ENCODE results near the gene BAIAP2L1.
"Not testable (repeated sequence)": the region's sequence is repeated elsewhere in the genome, so short reads cannot be mapped to it uniquely, and the experiment has no call there.

The BAIAP2L1 gene

DNA sequence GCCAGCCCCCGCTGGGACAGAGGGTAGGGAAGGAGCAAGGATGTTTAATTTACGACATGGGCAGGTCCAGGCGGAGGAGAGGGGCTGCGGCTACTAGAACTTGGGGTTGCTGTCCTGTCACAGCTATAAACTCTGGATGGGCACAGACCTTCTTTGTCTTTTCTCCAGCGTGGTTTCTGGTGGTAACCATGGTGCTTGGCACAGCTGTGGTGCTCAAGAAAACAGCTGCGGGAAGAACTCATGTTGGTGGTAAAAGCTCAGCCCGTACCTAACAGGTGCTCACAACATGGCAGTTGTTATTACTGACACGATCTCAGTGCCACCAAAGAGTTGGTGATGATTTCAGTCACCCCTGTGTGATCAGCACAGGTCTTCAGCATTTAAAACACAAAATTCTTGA, 13.8 kb downstream of the BAIAP2L1 start:
- no peak overlapping the region for H3K4me3 ChIP-seq (ENCODE audit: low read depth, low read length)
- no peak for TF ChIP-seq CTCF (conservative IDR thresholded peaks at IDR 0.05; ENCODE audit: low read depth, low read length)
- no peak for DNase-seq (ENCODE audit: low read depth)

DNA sequence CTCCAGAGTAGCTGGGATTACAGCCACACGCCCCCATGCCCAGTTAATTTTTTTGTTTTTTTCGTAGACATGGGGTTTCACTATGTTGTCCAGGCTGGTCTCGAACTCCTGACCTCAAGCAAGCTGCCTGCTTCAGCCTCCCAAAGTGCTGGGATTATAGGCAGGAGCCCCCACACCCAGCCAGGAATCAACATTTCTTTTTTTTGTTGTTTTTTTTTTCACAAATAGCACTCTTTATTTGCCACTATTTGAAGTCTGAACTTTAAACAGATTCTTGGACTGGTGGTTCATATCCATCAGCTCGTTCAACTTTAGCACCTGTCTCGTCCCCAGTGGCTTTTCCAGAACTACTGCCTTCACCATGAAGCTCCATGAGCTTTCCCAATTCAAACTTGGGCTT, 15.4 kb downstream of the BAIAP2L1 start:
- H3K4me3 ChIP-seq (ENCODE audit: low read depth, low read length); DNase-seq (ENCODE audit: low read depth): not testable (repeated sequence)

DNA sequence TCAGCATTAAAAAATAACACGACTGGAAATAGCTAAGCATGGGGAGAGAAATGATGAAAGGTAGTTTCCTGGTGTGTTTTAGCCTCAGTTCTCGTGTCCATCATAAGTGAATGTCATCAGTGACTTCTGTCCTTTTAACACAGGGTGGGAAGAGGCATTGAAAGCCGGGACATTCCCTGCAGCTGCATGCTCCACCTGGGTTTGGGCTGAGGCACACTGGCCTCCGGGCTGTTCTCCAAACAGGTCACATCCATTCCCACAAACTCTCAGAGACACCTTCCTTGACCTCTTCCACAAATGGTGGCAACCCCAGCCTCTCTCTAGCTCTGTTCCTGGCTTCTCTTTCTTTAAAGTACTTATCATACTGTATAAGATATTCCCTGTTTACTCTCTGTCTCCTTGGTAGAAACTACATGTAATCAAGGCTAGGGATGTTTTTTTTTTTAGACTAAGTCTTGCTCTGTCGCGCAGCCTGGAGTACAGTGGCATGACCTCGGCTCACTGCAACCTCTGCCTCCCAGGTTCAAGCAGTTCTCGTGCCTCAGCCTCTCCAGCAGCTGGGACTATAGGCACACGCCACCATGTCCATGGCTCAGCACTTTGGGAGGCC, 22.6 kb downstream of the BAIAP2L1 start:
- no peak for DNase-seq (ENCODE audit: low read depth)
- TF ChIP-seq CTCF (conservative IDR thresholded peaks at IDR 0.05; ENCODE audit: low read depth, low read length), result no peak
- H3K4me3 ChIP-seq (ENCODE audit: low read depth, low read length), result no peak overlapping the region

DNA sequence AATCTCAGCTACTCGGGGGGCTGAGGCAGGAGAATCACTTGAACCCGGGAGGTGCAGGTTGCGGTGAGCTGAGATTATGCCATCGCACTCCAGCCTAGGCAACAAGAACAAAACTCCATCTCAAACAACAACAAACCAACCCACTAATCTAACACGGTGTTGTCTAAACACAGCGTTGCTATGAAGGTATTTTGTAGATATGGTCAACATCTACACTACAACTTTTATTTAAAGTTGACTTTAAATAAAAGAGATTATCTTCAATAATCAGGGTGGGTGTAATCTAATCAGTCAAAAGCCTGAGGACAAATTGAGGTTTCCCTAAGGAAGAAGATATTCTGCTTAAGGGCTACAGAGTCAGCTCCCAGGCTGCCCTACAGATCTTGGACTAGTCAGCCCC, 24.2 kb downstream of the BAIAP2L1 start:
- no peak for DNase-seq (ENCODE audit: low read depth)
- H3K4me3 ChIP-seq (ENCODE audit: low read depth, low read length), result no peak overlapping the region
- no peak for TF ChIP-seq CTCF (conservative IDR thresholded peaks at IDR 0.05; ENCODE audit: low read depth, low read length)

DNA sequence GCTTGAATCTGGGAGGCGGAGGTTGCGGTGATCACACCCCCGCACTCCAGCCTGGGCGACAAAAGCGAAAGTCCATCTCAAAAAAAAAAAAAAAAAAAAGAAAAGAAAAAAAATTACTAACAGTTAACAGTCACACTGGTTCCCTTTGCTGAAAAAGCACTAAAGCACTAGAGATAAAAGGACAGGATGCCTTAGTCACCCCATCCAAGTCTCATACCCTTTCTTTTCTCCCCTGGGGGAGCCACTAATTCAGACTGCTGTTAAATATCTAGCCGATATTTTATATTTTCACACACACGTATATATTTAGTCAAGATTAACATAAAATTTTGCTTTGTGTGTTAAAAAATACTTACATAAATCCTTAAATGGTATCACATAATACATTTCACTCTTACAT, 25.2 kb downstream of the BAIAP2L1 start:
- H3K4me3 ChIP-seq (ENCODE audit: low read depth, low read length), result no peak overlapping the region
- DNase-seq (ENCODE audit: low read depth), result no peak
- no peak for TF ChIP-seq CTCF (conservative IDR thresholded peaks at IDR 0.05; ENCODE audit: low read depth, low read length)

DNA sequence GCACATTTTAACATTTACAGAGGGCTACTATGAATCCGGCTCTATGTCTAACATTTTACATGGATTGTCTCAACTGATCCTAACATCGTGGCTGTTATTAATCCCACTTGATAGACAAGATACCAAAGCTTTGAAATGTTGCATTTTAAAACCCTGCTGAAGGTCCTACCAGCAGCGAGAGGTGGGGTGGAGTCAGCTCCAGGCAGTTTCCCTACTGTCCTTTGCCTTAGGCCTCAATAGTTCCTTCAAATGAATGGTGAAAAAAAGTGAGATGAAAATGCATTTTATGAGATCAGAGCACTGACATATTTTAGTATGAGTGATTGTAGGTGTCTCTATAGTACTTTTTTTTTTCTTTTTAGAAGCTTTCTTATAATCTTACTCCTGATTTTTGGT, 26.6 kb downstream of the BAIAP2L1 start:
- DNase-seq (ENCODE audit: low read depth), result no peak
- H3K4me3 ChIP-seq (ENCODE audit: low read depth, low read length), result no peak overlapping the region
- TF ChIP-seq CTCF (conservative IDR thresholded peaks at IDR 0.05; ENCODE audit: low read depth, low read length), result no peak

DNA sequence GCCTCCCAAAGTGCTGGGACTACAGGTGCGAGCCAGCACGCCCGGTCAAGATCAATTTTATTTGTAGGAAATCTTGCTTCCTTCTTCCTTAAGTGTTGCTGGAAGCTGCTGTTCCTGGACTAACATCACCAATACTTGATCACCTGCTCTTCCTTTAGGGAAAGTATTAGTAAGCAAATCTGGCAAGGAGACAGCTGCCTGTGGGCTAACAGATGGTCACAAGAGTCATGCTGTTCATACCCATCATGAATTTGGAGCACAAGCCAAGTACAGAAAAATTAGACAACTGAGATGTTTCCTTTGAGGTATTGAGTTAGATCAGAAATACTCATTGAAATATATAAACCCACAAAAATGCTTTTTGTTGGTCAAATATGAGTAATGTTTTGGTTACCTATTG, 27.9 kb downstream of the BAIAP2L1 start:
- no peak overlapping the region for H3K4me3 ChIP-seq (ENCODE audit: low read depth, low read length)
- no peak for TF ChIP-seq CTCF (conservative IDR thresholded peaks at IDR 0.05; ENCODE audit: low read depth, low read length)
- DNase-seq (ENCODE audit: low read depth), result peak; percentile 77

Measured in choroid plexus epithelial cell (primary cell).